ENCODE results near the gene AGBL2.
"Not testable (repeated sequence)": the region's sequence is repeated elsewhere in the genome, so short reads cannot be mapped to it uniquely, and the experiment has no call there.

AGBL2 gene

GRCh38 chr11:47667555-47667954, 47.6 kb downstream of the AGBL2 start:
- Histone ChIP-seq H3K27me3 (ENCODE audit: control insufficient read depth in 1 of 2, insufficient read depth in 2 of 2, low read length in 2 of 2) (no peaks in the 10 kb centered on the region), H3K9me3 (ENCODE audit: control insufficient read depth in 1 of 2, low read length in 2 of 2) (no peaks in the 10 kb centered on the region), H3K9ac (ENCODE audit: low read depth in 1 of 2, low read length in 2 of 2) (no peak overlapping the region), H3K4me1 (ENCODE audit: control insufficient read depth in 1 of 2, insufficient read depth in 2 of 2, low read length in 2 of 2) (no peaks in the 10 kb centered on the region), H3K4me3 (ENCODE audit: low read depth in 1 of 2, low read length in 2 of 2) (no peak overlapping the region), H3K27ac (ENCODE audit: low read depth, low read length) (no peak overlapping the region), H3K36me3 (ENCODE audit: control insufficient read depth in 1 of 2, insufficient read depth in 2 of 2, low read length in 2 of 2) (no peaks in the 10 kb centered on the region)

GRCh38 chr11:47667135-47667534, 48.0 kb downstream of the AGBL2 start:
- H3K27me3 ChIP-seq (ENCODE audit: control insufficient read depth in 1 of 2, insufficient read depth in 2 of 2, low read length in 2 of 2) = no peaks in the 10 kb centered on the region
- H3K4me1 ChIP-seq (ENCODE audit: control insufficient read depth in 1 of 2, insufficient read depth in 2 of 2, low read length in 2 of 2) = no peaks in the 10 kb centered on the region
- no peak overlapping the region for H3K9ac ChIP-seq (ENCODE audit: low read depth in 1 of 2, low read length in 2 of 2)
- no peaks in the 10 kb centered on the region for H3K9me3 ChIP-seq (ENCODE audit: control insufficient read depth in 1 of 2, low read length in 2 of 2)
- no peak overlapping the region for H3K4me3 ChIP-seq (ENCODE audit: low read depth in 1 of 2, low read length in 2 of 2)
- no peak overlapping the region for H3K27ac ChIP-seq (ENCODE audit: low read depth, low read length)
- no peaks in the 10 kb centered on the region for H3K36me3 ChIP-seq (ENCODE audit: control insufficient read depth in 1 of 2, insufficient read depth in 2 of 2, low read length in 2 of 2)

- not testable (repeated sequence) for H3K9me3 ChIP-seq (ENCODE audit: control insufficient read depth in 1 of 2, low read length in 2 of 2); H3K4me1 ChIP-seq (ENCODE audit: control insufficient read depth in 1 of 2, insufficient read depth in 2 of 2, low read length in 2 of 2); H3K36me3 ChIP-seq (ENCODE audit: control insufficient read depth in 1 of 2, insufficient read depth in 2 of 2, low read length in 2 of 2); H3K27me3 ChIP-seq (ENCODE audit: control insufficient read depth in 1 of 2, insufficient read depth in 2 of 2, low read length in 2 of 2); H3K9ac ChIP-seq (ENCODE audit: low read depth in 1 of 2, low read length in 2 of 2); H3K27ac ChIP-seq (ENCODE audit: low read depth, low read length); H3K4me3 ChIP-seq (ENCODE audit: low read depth in 1 of 2, low read length in 2 of 2)
These were observed 50.2 kb downstream of the AGBL2 start for GRCh38 chr11:47664936-47665335.

- Histone ChIP-seq H3K4me1 (ENCODE audit: control insufficient read depth in 1 of 2, insufficient read depth in 2 of 2, low read length in 2 of 2) (no peaks in the 10 kb centered on the region), H3K27ac (ENCODE audit: low read depth, low read length) (no peak overlapping the region), H3K9me3 (ENCODE audit: control insufficient read depth in 1 of 2, low read length in 2 of 2) (no peaks in the 10 kb centered on the region), H3K4me3 (ENCODE audit: low read depth in 1 of 2, low read length in 2 of 2) (no peak overlapping the region), H3K36me3 (ENCODE audit: control insufficient read depth in 1 of 2, insufficient read depth in 2 of 2, low read length in 2 of 2) (no peaks in the 10 kb centered on the region), H3K27me3 (ENCODE audit: control insufficient read depth in 1 of 2, insufficient read depth in 2 of 2, low read length in 2 of 2) (no peaks in the 10 kb centered on the region), H3K9ac (ENCODE audit: low read depth in 1 of 2, low read length in 2 of 2) (no peak overlapping the region)
These were observed 53.9 kb downstream of the AGBL2 start for GRCh38 chr11:47661245-47661644.

- no peaks in the 10 kb centered on the region for H3K36me3 ChIP-seq (ENCODE audit: control insufficient read depth in 1 of 2, insufficient read depth in 2 of 2, low read length in 2 of 2)
- no peak overlapping the region for H3K4me3 ChIP-seq (ENCODE audit: low read depth in 1 of 2, low read length in 2 of 2)
- no peaks in the 10 kb centered on the region for H3K27me3 ChIP-seq (ENCODE audit: control insufficient read depth in 1 of 2, insufficient read depth in 2 of 2, low read length in 2 of 2)
- H3K9me3 ChIP-seq (ENCODE audit: control insufficient read depth in 1 of 2, low read length in 2 of 2) = no peaks in the 10 kb centered on the region
- no peaks in the 10 kb centered on the region for H3K4me1 ChIP-seq (ENCODE audit: control insufficient read depth in 1 of 2, insufficient read depth in 2 of 2, low read length in 2 of 2)
- H3K9ac ChIP-seq (ENCODE audit: low read depth in 1 of 2, low read length in 2 of 2) = no peak overlapping the region
- no peak overlapping the region for H3K27ac ChIP-seq (ENCODE audit: low read depth, low read length)
These were observed 55.9 kb downstream of the AGBL2 start for GRCh38 chr11:47659276-47659675.

GRCh38 chr11:47656260-47656885, 58.8 kb downstream of the AGBL2 start:
- Histone ChIP-seq H3K4me3 (ENCODE audit: low read depth in 1 of 2, low read length in 2 of 2) (no peak overlapping the region), H3K27ac (ENCODE audit: low read depth, low read length) (no peak overlapping the region), H3K4me1 (ENCODE audit: control insufficient read depth in 1 of 2, insufficient read depth in 2 of 2, low read length in 2 of 2) (no peaks in the 10 kb centered on the region), H3K27me3 (ENCODE audit: control insufficient read depth in 1 of 2, insufficient read depth in 2 of 2, low read length in 2 of 2) (no peaks in the 10 kb centered on the region), H3K9ac (ENCODE audit: low read depth in 1 of 2, low read length in 2 of 2) (no peak overlapping the region), H3K36me3 (ENCODE audit: control insufficient read depth in 1 of 2, insufficient read depth in 2 of 2, low read length in 2 of 2) (no peaks in the 10 kb centered on the region), H3K9me3 (ENCODE audit: control insufficient read depth in 1 of 2, low read length in 2 of 2) (no peaks in the 10 kb centered on the region)

GRCh38 chr11:47651818-47652469, 63.2 kb downstream of the AGBL2 start:
- Histone ChIP-seq H3K27ac (ENCODE audit: low read depth, low read length) (no peak overlapping the region), H3K4me3 (ENCODE audit: low read depth in 1 of 2, low read length in 2 of 2) (no peak overlapping the region), H3K4me1 (ENCODE audit: control insufficient read depth in 1 of 2, insufficient read depth in 2 of 2, low read length in 2 of 2) (no peaks in the 10 kb centered on the region), H3K36me3 (ENCODE audit: control insufficient read depth in 1 of 2, insufficient read depth in 2 of 2, low read length in 2 of 2) (no peaks in the 10 kb centered on the region), H3K27me3 (ENCODE audit: control insufficient read depth in 1 of 2, insufficient read depth in 2 of 2, low read length in 2 of 2) (no peaks in the 10 kb centered on the region), H3K9me3 (ENCODE audit: control insufficient read depth in 1 of 2, low read length in 2 of 2) (no peaks in the 10 kb centered on the region), H3K9ac (ENCODE audit: low read depth in 1 of 2, low read length in 2 of 2) (no peak overlapping the region)

- Histone ChIP-seq H3K36me3 (ENCODE audit: control insufficient read depth in 1 of 2, insufficient read depth in 2 of 2, low read length in 2 of 2) (no peaks in the 10 kb centered on the region), H3K9me3 (ENCODE audit: control insufficient read depth in 1 of 2, low read length in 2 of 2) (no peaks in the 10 kb centered on the region), H3K4me3 (ENCODE audit: low read depth in 1 of 2, low read length in 2 of 2) (no peak overlapping the region), H3K27me3 (ENCODE audit: control insufficient read depth in 1 of 2, insufficient read depth in 2 of 2, low read length in 2 of 2) (no peaks in the 10 kb centered on the region), H3K9ac (ENCODE audit: low read depth in 1 of 2, low read length in 2 of 2) (no peak overlapping the region), H3K4me1 (ENCODE audit: control insufficient read depth in 1 of 2, insufficient read depth in 2 of 2, low read length in 2 of 2) (no peaks in the 10 kb centered on the region), H3K27ac (ENCODE audit: low read depth, low read length) (no peak overlapping the region)
These were observed 65.9 kb downstream of the AGBL2 start for GRCh38 chr11:47649276-47649675.

- peaks cover 7 to 8% of the 10 kb centered on the region in 2 donors for H3K4me1 ChIP-seq (ENCODE audit: control insufficient read depth in 1 of 2, insufficient read depth in 2 of 2, low read length in 2 of 2)
- H3K9me3 ChIP-seq (ENCODE audit: control insufficient read depth in 1 of 2, low read length in 2 of 2) = no peaks in the 10 kb centered on the region
- no peaks in the 10 kb centered on the region for H3K27me3 ChIP-seq (ENCODE audit: control insufficient read depth in 1 of 2, insufficient read depth in 2 of 2, low read length in 2 of 2)
- no peaks in the 10 kb centered on the region for H3K36me3 ChIP-seq (ENCODE audit: control insufficient read depth in 1 of 2, insufficient read depth in 2 of 2, low read length in 2 of 2)
- H3K9ac ChIP-seq (ENCODE audit: low read depth in 1 of 2, low read length in 2 of 2) = no peak overlapping the region
- H3K27ac ChIP-seq (ENCODE audit: low read depth, low read length) = no peak overlapping the region
- no peak overlapping the region for H3K4me3 ChIP-seq (ENCODE audit: low read depth in 1 of 2, low read length in 2 of 2)
These were observed 69.2 kb downstream of the AGBL2 start for GRCh38 chr11:47646019-47646418.

GRCh38 chr11:47645500-47645899, 69.7 kb downstream of the AGBL2 start:
- H3K36me3 ChIP-seq (ENCODE audit: control insufficient read depth in 1 of 2, insufficient read depth in 2 of 2, low read length in 2 of 2) = no peaks in the 10 kb centered on the region
- no peak overlapping the region for H3K4me3 ChIP-seq (ENCODE audit: low read depth in 1 of 2, low read length in 2 of 2)
- no peak overlapping the region for H3K27ac ChIP-seq (ENCODE audit: low read depth, low read length)

More at GRCh38 chr11:47645500-47645899, 69.7 kb downstream of the AGBL2 start:
- Histone ChIP-seq H3K27me3 (ENCODE audit: control insufficient read depth in 1 of 2, insufficient read depth in 2 of 2, low read length in 2 of 2) (no peaks in the 10 kb centered on the region), H3K9me3 (ENCODE audit: control insufficient read depth in 1 of 2, low read length in 2 of 2) (no peaks in the 10 kb centered on the region), H3K9ac (ENCODE audit: low read depth in 1 of 2, low read length in 2 of 2) (no peak overlapping the region), H3K4me1 (ENCODE audit: control insufficient read depth in 1 of 2, insufficient read depth in 2 of 2, low read length in 2 of 2) (peaks cover 9 to 13% of the 10 kb centered on the region in 2 donors)
